GM18519 (cell line): ENCODE measurements around the gene CAVIN2.
"Not testable (repeated sequence)": the region's sequence is repeated elsewhere in the genome, so short reads cannot be mapped to it uniquely, and the experiment has no call there.

Experiments used
- ATAC-seq: cut with Tn5 transposase; IDR thresholded peaks from one replicate; pipeline ENCODE4 v1.9.1; 2021; ENCODE audit warnings: mild to moderate bottlenecking, moderate library complexity; ENCODE audit not compliant: unreplicated experiment, low FRiP score

Gene CAVIN2

DNA sequence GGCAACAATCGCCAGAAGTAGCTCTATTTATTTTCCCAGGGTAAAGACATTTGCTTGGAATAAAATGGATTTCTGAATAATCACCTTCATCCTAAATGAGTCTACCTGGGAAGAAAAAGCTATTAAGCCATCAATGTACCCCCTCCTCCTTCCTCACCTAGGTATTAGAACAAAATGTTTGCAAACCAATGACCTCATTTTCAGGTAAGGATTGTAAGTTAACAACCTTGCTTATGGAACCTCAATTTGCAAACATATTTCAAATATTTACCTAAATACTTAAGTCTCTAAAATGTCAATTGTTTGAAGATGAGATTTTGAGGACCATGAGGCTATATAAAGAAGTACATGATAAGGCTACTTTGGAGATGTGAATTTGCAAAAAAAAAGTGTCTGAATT, 43.9 kb downstream of the CAVIN2 start:
- ATAC-seq, result no peak

DNA sequence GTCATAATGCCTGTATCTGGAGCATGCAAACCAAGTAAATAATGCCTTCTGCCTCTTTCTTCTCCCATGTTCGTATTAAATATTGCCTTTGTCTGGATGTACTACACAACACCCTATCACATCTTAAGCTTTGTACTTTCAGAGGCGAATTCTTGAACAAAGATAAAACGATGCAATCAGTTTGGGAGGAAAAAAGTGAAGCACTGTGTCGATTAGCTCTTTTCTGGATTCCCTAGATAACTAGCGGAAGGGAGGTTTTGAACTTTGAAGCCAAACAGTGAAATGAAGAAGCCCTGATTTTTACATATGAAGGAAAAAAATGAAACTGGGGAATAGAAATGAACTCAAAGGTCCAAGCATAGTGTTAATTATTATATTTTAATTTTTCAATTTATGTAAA, 44.7 kb downstream of the CAVIN2 start:
- no peak for ATAC-seq

DNA sequence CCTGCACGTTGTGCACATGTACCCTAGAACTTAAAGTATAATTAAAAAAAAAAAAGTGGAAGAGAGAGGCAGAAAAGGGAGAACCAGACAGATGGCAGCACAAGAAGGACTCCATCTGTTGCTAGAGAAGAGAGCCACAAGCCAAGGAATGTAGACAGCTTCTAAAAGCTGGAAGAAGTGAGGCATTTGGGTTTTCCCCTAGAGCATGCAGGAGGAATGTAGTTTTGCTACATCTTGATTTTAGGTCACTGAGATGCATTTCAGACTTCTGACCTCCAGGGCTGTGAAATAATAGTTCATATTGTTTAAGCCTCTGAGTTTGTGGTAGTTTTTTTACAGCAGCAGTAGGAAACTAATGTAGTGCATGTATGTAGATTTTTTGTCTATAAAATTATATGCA, 46.0 kb downstream of the CAVIN2 start:
- ATAC-seq, result no peak

DNA sequence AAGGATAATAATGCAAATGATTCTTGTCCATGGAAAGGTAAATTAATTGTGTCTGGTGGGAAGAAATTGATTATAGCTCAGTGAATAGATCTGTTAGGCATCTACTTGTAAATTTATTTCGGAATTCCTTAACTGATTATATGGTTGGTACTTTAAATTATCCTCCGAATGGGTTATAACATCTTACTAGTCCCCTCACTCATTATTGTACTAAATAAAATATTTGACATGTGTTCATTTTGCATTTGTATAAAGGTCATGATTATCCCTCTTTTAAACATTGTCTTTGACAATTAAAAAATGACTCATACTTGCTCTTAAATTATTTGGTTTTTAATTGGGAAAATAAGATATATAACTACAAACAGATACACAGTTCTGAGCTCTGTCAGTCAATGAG, 47.4 kb downstream of the CAVIN2 start:
- ATAC-seq, result no peak

DNA sequence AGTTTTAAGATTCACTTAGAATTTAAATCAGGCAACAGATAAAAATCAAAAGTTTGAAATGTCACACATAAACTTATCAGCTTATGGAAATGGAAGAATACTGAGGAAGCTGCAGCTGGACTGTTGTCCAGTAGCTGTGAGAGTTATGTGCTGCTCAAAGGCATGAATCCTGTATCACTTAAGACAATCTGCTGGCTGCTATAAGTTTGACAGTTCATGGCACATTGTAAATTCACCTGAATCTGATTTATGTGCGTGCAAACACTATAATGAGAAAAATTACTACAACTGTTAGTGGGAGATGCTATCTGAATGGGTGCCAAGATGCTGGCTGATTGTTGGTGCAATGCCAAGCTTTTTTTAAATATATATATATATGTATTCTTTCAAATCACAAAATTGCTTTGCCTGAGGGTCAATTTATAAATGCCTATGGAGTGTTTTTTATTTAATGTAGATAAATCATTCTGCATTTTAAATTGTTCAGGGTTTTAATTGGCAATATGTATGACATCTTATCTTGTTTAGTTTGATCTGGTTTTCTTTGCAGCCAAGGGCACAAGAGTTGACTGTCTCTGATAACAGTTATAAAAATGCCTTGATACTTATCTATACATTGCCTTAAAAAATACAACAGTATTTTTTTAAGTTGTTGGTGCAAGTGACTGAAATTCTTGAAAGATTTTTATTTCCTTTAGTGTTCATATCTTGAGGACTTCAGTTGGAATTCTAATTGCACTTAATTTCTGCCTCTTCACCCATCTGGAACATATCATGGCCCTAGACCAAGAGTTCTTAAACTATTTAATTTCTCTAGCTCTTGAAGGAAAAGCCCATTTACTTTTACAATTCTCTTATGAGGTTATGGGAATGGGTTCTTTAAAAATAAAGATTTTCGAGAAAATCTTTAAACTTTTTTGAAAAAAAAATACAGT, 48.7 kb downstream of the CAVIN2 start:
- ATAC-seq, result no peak

DNA sequence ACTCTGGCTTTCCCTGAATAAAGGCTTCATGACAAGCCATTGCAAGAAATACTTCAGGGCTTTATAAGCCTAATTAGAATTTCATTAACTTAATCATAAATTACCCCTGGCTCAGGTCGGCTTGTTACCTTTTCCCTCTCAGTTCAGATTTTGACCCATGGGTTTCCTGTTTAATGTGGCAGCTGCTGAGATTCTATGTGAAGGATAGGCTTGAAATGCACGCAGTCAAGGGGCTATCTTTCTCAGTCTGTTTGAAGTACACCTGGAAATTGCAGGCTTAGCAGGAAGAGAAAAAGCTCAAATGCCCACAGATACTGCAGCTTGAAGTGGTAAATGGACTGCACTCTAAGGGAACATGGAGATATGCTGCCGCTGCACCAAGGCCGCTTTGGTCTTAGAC, 49.4 kb downstream of the CAVIN2 start:
- ATAC-seq, result no peak

DNA sequence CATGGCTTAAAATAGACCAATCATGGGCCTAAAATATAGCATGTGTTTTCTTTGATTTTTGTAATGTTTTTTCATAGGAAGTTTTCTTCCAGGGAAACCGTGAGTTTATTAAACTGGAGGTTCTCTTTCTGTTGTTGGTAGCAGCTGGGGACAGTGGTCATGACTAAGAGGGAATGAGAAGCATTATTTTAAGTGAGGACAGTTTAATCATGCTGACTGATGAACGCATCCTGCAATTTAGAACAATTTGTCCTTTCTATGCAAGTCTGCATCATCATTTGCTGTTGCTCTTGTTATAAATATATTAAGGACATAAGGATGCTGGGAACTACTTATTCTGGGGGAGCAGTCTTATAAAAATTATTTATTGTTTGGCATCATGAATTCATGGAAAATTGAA, 51.2 kb downstream of the CAVIN2 start:
- no peak for ATAC-seq

DNA sequence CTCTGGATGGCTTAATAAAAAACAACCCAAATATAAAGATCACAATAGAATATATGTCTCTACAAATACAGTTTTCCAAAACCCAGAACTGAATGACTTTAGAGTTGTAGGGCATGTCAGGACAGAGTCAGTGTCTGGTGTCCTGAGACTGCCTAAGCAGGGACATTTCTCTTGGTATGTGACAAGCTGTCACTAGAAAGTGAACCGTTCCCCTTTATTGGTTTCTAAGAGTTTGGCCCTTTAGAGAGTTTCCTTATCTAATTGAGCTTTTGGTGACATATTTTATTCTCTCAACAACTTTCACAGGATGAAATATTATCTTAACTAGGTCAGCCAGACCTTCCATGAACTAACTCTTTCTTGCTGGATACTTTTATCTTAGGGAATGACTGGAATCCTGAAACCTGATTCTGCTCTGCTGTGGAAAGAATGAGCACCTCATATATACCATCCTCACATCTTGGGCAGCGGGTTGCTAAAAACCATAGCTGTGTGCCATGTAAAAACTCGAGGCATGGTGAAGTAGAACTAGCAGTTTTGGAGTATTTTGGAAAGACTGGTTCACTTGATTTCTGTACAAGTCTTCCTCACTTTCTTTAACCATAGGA, 54.8 kb downstream of the CAVIN2 start:
- ATAC-seq, result no peak

DNA sequence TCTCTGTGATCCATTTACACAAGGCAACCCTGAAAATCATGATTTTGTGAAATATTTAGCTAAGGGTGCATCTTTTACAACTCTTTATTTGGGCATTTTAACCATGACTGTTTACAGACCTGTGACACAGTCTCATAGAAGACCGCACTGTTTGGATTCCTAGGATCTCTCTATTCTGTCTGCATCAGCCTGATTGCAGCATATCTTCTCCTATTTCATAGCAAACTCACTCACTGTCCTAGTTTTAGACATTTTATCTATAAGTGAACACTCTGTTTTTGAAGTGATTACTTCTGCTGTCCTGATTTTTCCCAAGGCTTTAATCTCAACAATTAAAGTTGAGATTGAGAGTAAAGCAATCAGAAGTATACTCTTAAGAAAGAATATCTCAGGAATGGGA, 56.2 kb downstream of the CAVIN2 start:
- no peak for ATAC-seq

DNA sequence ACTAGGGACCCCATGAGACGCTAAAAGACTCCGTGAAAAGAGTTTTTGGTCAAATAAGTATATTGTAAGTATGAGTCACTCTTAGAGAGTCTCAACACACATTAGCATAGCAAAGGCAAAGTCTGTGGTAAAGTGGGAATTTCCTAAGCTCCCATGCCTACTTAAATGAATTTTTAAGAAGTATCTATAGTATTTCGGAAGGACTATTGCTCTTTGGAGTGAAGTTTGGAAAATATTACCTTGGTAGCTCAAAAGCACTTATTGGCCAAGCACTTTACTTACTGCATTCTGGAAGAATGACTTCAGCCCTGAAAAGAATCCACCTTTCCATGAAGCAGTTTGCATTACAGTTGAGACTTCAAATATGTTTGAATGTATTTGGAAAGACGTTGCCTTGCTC, 57.1 kb downstream of the CAVIN2 start:
- no peak for ATAC-seq

DNA sequence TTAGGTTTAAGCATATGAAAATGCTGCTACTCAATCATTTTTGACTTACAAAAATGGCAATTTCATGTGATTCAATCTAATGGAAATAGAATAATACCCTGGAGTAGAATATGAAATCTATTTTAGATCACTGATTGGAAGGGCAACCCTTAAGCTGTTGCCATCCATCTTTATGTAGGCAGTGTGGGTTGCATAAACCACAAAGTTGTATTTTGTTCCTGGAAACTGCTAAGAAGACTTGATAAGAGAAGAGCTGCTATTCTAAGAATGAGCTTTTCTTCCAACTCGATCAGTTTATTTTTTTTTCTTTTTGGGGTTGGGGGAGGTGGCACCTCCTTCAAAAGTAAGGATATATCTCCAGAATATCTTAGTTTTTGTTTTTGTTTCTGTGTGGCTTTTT, 60.2 kb downstream of the CAVIN2 start:
- no peak for ATAC-seq

DNA sequence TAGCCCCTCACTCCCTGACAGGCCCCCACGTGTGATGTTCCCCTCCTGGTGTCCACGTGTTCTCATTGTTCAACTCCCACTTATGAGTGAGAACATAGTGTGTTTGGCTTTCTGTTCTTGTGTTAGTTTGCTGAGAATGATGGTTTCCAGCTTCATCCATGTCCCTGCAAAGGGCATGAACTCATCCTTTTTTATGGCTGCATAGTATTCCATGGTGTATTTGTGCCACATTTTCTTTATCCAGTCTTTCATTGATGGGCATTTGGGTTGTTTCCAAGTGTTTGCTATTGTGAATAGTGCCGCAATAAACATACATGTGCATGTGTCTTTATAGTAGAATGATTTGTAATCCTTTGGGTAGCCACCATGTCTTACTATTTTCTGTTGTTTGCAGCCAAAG, 61.2 kb downstream of the CAVIN2 start:
- not testable (repeated sequence) for ATAC-seq
